BLaER1 treated with 17β-estradiol and CSF1 and Interleukin-3, amounts not matched to agents 10 nM and 100 nM (cell line): ENCODE results near the gene IGIP.

Experiments used
- H3K27ac ChIP-seq, 11 experiments: shearing (Covaris generic); formaldehyde crosslinking; 2 replicates each; pipeline ENCODE4 v1.8.1; 2022
- H3K27me3 ChIP-seq, 11 experiments: shearing (Covaris generic); formaldehyde crosslinking; 2 replicates each; pipeline ENCODE4 v1.8.1; 2022
- H3K36me3 ChIP-seq, 11 experiments: shearing (Covaris generic); formaldehyde crosslinking; 2 replicates each; pipeline ENCODE4 v1.8.1; 2022
- H3K4me1 ChIP-seq, 10 experiments: shearing (Covaris generic); formaldehyde crosslinking; 2 replicates each; pipeline ENCODE4 v1.8.1; 2022
- H3K4me2 ChIP-seq, 11 experiments: shearing (Covaris generic); formaldehyde crosslinking; 2 replicates each; pipeline ENCODE4 v1.8.1; 2022
- H3K4me3 ChIP-seq, 10 experiments: shearing (Covaris generic); formaldehyde crosslinking; 2 replicates each; pipeline ENCODE4 v1.8.1; 2022
- H3K9ac ChIP-seq, 11 experiments: shearing (Covaris generic); formaldehyde crosslinking; 2 replicates each; pipeline ENCODE4 v1.8.1; 2022
- H3K9me3 ChIP-seq, 11 experiments: shearing (Covaris generic); formaldehyde crosslinking; replicated peaks in 1 of 11; 2 replicates each; pipeline ENCODE4 v1.8.1; 2022
- H4K20me1 ChIP-seq, 11 experiments: shearing (Covaris generic); formaldehyde crosslinking; 2 replicates each; pipeline ENCODE4 v1.8.1; 2022
- Cebpa-rat ChIP-seq, 11 experiments: shearing (Covaris generic); IDR thresholded peaks; 2 replicates each; pipeline ENCODE4 v1.8.1; 2022

Gene IGIP

DNA sequence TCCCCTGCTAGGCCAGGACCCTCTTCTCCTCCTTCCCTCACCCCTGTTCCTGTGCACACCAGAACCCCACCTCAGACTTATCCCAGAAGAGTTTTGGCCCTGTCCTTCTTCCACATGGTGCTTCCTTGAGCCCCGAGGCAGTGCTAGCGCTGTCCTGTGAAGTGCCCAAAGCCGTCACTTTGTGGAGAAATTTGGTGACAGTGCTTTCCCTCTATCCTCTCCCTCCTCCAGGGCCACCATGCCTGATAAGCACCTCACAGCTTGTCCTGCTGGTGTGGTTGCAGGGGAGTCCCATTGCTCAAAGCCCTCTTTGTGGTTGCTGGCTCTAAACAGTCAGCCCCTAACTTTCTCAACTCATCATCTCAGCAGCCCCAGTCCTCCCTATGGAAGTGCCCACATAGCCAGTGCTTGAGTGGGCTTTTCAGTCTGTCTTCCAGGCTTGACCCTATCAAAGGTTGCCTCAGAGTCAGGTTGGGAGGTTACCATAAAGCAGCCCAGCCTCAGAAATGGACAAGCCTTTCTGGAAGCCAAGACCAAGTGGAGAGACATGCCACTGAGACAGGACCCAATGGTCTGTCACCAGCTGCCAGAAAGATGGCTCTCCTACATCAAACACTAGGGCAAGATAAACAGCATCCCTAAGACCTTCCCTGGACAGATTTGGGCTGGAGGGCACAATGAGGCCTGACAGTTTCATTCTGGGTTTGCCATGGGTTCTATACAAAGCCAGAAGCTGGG, 18.0 kb downstream of the IGIP start:
- Histone ChIP-seq H3K4me3 (no peak overlapping the region), H3K4me2 (no peak overlapping the region), H3K27me3 (peaks cover 37 to 42% (median 40%) of the 10 kb centered on the region in 11 experiments), H3K4me1 (peaks cover 13 to 29% (median 20%) of the 10 kb centered on the region in 10 experiments; a peak in 19 of 20 replicates), H3K27ac (no peak overlapping the region), H3K9me3 (no peaks in the 10 kb centered on the region), H4K20me1 (peaks cover 8 to 41% (median 20%) of the 10 kb centered on the region in 11 experiments; a peak in 14 of 22 replicates), H3K9ac (no peak overlapping the region), H3K36me3 (no peaks in the 10 kb centered on the region)
- no peak for TF ChIP-seq Cebpa-rat (IDR thresholded peaks at IDR 0.05)

DNA sequence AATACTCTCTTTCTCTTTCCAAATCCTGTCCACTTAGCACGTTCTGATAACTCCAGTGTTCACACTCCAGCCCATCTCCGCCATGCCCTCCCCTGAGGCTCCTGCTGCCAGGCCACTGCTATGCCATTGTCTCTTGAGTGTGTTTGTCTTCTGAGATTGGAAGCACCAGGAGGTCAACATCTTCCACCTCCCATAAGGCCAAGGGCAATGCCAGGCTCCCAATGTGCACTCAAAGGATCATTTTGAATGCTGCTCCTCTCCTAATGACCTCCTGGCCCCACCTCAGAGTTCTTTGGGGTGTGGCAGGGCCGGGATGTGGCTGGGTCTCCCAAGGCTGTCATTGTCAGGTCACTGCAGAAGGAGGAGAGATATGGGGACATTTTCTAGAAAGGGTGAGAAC, 19.5 kb downstream of the IGIP start:
- Histone ChIP-seq H3K4me3 (peak overlapping the region in 6 of 10 experiments; percentile 50 to 67 (median 60); a peak in 8 of 20 replicates), H3K9ac (no peak overlapping the region), H3K27me3 (peaks cover 38 to 44% (median 41%) of the 10 kb centered on the region in 11 experiments), H3K4me1 (peaks cover 13 to 39% (median 29%) of the 10 kb centered on the region in 10 experiments; a peak in 19 of 20 replicates), H3K27ac (no peak overlapping the region), H4K20me1 (peaks cover 8 to 41% (median 20%) of the 10 kb centered on the region in 11 experiments; a peak in 14 of 22 replicates), H3K36me3 (no peaks in the 10 kb centered on the region), H3K9me3 (no peaks in the 10 kb centered on the region), H3K4me2 (peak overlapping the region; percentile 86 to 99 (median 95))
- no peak for TF ChIP-seq Cebpa-rat (IDR thresholded peaks at IDR 0.05)

DNA sequence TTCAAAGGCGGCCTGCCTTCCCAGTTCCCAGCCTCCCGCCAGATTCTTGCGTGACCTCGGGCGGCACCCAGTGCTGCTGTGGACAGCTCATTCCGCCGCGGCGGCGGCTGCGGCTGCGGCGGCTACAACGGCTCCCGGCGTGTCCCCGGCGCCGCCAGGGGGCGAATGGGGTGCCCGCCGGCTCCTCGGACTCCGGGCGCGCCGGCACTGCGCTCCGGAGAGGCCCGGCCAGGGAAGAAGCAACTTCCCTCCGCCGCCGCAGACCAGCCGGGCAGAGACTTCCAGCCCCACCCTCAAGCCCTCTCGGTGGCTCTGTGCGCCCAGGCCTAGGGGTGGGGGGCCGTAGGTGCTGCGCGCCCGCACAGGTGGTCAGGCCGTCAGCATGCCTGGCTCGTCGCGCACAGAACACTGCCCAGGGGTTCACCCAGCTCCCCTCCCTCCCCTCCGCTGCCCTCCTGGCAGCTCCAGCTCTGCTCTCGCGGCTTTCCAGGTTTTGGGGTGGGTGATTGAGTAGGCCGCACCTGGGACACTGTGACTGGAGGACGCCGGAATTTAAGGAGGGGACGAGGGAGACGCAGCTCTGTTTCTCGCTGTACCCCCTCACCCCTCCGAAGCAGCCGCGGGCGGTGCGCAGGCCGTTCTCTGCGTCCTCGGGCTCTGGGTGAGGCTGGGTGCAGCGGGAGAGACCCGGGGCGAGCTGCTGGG, 20.2 kb downstream of the IGIP start:
- H3K27ac ChIP-seq = no peak overlapping the region
- peaks cover 38 to 44% (median 41%) of the 10 kb centered on the region in 11 experiments for H3K27me3 ChIP-seq
- TF ChIP-seq Cebpa-rat (IDR thresholded peaks at IDR 0.05) = no peak
- H3K9ac ChIP-seq = peak overlapping the region in 10 of 11 experiments; percentile 13 to 58 (median 47); a peak in 17 of 22 replicates
- peak overlapping the region; percentile 86 to 99 (median 95) for H3K4me2 ChIP-seq
- H3K9me3 ChIP-seq = no peaks in the 10 kb centered on the region
- peaks cover 8 to 41% (median 20%) of the 10 kb centered on the region in 11 experiments; a peak in 14 of 22 replicates for H4K20me1 ChIP-seq
- peak overlapping the region; percentile 46 to 67 (median 58) for H3K4me3 ChIP-seq
- no peaks in the 10 kb centered on the region for H3K36me3 ChIP-seq
- H3K4me1 ChIP-seq = peaks cover 13 to 41% (median 31%) of the 10 kb centered on the region in 10 experiments; a peak in 19 of 20 replicates

DNA sequence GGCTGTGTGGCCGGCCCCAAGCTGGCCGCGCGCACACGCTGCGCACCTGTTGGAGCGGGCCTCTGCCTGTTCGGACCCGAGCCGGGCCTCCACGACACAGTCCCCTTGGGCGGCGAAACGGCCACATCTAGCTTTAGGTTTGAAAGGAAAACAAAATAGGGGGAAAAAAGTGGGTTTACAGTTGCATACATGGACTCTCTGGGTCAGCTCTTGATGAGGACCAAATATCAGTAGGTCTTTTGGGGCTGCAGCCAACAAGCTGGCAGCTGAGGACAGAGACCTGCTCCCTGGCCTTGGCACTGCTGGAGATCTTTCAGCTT, 20.7 kb downstream of the IGIP start:
- Histone ChIP-seq H3K9ac (peak overlapping the region in 9 of 11 experiments; percentile 24 to 58 (median 48); a peak in 11 of 22 replicates), H3K27ac (no peak overlapping the region), H3K4me1 (peaks cover 13 to 46% (median 34%) of the 10 kb centered on the region in 10 experiments; a peak in 19 of 20 replicates), H3K9me3 (no peaks in the 10 kb centered on the region), H3K36me3 (no peaks in the 10 kb centered on the region), H4K20me1 (peaks cover 8 to 41% (median 20%) of the 10 kb centered on the region in 11 experiments; a peak in 14 of 22 replicates), H3K4me3 (peak overlapping the region; percentile 46 to 67 (median 58); a peak in 19 of 20 replicates), H3K27me3 (peaks cover 38 to 44% (median 41%) of the 10 kb centered on the region in 11 experiments), H3K4me2 (peak overlapping the region; percentile 86 to 99 (median 95))
- no peak for TF ChIP-seq Cebpa-rat (IDR thresholded peaks at IDR 0.05)

DNA sequence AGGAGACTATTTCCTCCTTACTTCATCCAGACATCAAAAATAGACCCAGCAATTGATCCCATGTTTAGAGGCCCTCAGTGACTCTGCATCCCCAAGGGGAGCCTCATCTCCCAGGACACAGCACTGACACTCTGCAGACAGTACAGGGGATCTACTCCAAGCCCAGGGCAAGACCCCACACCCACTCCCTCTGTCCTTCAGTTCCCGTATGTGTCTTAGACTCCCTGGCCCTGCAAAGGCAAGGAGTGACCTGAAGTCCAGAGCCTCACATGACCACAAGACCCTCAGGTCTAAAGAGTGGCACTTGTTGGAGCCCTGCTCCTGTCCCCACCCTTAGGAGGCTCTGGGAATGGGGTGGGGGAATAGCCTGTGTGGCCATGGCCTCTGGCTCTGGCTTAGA, 21.7 kb downstream of the IGIP start:
- Histone ChIP-seq H4K20me1 (peaks cover 8 to 41% (median 20%) of the 10 kb centered on the region in 11 experiments; a peak in 14 of 22 replicates), H3K9ac (no peak overlapping the region), H3K36me3 (no peaks in the 10 kb centered on the region), H3K4me3 (no peak overlapping the region), H3K4me2 (no peak overlapping the region), H3K9me3 (no peaks in the 10 kb centered on the region), H3K27ac (no peak overlapping the region), H3K4me1 (peaks cover 14 to 56% (median 44%) of the 10 kb centered on the region in 10 experiments), H3K27me3 (peaks cover 38 to 44% (median 41%) of the 10 kb centered on the region in 11 experiments)
- no peak for TF ChIP-seq Cebpa-rat (IDR thresholded peaks at IDR 0.05)

DNA sequence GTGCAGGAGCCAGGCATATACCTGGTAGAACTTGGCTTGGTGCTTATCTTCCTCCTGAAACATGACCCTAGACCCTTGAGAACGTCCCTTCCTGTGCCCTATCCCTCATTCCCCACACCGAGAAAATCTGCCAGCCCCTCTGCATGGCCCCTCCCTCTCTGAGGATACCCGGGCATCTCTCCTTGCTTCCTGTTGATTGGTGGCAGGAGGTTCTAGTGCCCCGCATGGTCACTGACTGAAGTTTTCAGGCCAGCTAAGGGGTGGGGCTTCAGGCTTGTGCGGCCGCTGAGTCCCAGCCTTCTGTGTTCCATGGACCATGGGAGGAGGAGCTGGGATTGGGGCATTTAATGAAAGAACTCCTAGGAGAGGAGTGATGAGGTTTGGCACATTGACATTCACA, 22.8 kb downstream of the IGIP start:
- H3K27me3 ChIP-seq = peaks cover 38 to 44% (median 41%) of the 10 kb centered on the region in 11 experiments
- no peaks in the 10 kb centered on the region for H3K9me3 ChIP-seq
- H3K36me3 ChIP-seq = no peaks in the 10 kb centered on the region
- peaks cover 8 to 38% (median 20%) of the 10 kb centered on the region in 11 experiments; a peak in 14 of 22 replicates for H4K20me1 ChIP-seq
- H3K4me2 ChIP-seq = no peak overlapping the region
- H3K4me3 ChIP-seq = no peak overlapping the region
- no peak for TF ChIP-seq Cebpa-rat (IDR thresholded peaks at IDR 0.05)
- H3K9ac ChIP-seq = no peak overlapping the region
- H3K27ac ChIP-seq = no peak overlapping the region
- H3K4me1 ChIP-seq = peaks cover 24 to 66% (median 54%) of the 10 kb centered on the region in 10 experiments

DNA sequence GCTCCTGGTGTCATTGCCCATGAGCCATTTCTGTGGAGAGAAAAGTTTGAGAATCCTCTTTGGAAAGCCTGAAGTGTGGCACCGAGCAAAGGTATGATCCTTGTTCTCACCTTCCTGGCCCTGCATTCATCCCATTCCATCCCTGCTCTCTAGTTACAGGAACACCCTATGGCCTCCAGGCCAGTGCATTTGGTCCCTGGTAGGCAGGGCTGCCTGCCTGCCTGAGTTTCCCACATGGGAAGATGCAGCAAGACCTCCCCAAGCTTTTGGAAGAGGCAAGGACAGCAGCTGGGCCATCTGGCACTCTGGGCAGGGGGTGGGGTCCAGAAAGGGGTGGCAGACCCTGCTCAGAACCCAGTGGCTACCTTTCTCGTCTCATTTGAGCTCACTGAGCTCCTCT, 24.5 kb downstream of the IGIP start:
- Histone ChIP-seq H3K9ac (no peak overlapping the region), H3K27me3 (peaks cover 34 to 37% (median 36%) of the 10 kb centered on the region in 11 experiments), H3K4me1 (peaks cover 37 to 73% (median 66%) of the 10 kb centered on the region in 10 experiments), H3K4me3 (no peak overlapping the region), H3K4me2 (peak overlapping the region in 9 of 11 experiments; percentile 13 to 40 (median 28); a peak in 13 of 22 replicates), H4K20me1 (peaks cover 4 to 28% (median 13%) of the 10 kb centered on the region in 11 experiments; a peak in 14 of 22 replicates), H3K27ac (no peak overlapping the region), H3K9me3 (no peaks in the 10 kb centered on the region), H3K36me3 (no peaks in the 10 kb centered on the region)
- no peak for TF ChIP-seq Cebpa-rat (IDR thresholded peaks at IDR 0.05)

DNA sequence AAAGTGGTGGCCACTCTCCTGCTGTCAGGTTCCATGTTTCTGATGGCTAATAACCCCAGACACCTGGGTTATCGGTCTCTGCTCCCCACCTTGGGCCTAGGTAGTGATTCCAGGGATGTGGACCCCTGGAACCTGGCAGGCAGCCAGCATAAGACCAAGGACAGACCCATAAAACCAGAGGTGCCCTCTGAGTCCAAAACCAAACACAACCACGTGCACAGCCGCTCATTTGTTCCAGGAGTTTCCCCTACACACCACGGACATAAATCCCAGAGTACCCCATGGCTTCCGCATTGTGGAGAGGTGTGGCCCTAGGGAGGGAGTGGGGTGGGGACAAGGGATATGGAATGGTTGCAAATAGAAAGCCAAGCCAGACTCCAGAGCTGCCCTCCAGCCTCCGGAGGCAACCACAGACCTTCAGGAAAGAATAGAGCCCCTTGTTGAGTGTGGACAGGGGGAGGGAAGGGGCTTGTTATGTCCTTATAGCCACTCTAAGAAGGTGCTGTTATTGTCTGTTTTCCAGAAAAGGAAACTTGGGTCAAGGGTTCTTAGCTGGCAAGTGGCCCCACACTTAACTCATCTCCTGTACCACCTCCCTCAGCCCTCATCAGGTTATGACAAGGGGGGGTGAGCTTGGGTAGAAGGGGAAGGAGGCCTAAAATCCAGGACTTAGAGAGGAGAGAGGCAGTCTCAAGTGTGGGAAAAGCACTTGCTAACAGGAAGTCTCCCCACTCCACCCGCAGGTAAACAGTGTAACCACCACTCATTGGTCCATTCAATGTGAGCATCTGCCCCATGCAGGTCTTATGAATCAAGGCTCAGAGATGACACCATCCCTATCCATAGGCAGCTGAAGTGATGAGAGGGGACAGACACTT, 25.6 kb downstream of the IGIP start:
- Histone ChIP-seq H3K27me3 (peaks cover 22 to 25% (median 24%) of the 10 kb centered on the region in 11 experiments), H3K9ac (peak overlapping the region in 1 of 11 experiments; percentile 74; a peak in 1 of 22 replicates), H3K27ac (peak overlapping the region in 4 of 11 experiments; percentile 79 to 83 (median 80); a peak in 6 of 22 replicates), H3K4me3 (no peak overlapping the region), H3K4me1 (peaks cover 31 to 73% (median 66%) of the 10 kb centered on the region in 10 experiments), H4K20me1 (peaks cover 0 to 17% (median 4%) of the 10 kb centered on the region in 11 experiments; a peak in 10 of 22 replicates), H3K9me3 (no peaks in the 10 kb centered on the region), H3K36me3 (no peaks in the 10 kb centered on the region), H3K4me2 (peak overlapping the region in 9 of 11 experiments; percentile 89 to 99 (median 94); a peak in 18 of 22 replicates)
- TF ChIP-seq Cebpa-rat (IDR thresholded peaks at IDR 0.05) = no peak
